ENCODE data around the gene ARPC5L. TPM values are rescaled to one million over a fixed set of nuclear protein-coding genes. Genes with fewer than 3 reads are reported as not detected.

Gene ARPC5L
- total and polyA plus RNA-seq, 9 of the 15 experiments (the other 6 are each of a cell fraction or from before 2014, with no cell fraction given), result 25.4 to 113 (median 63.8) TPM

- POLR2A ChIA-PET, result interaction anchor here (0.7 to 5.1 kb wide), 10 partner anchors 9 to 112 kb away, joined by 3 to 64 read pairs (median 4); partner anchors contain the start of genes NR6A1 and OLFML2A
- Histone ChIP-seq H4K20me1 (replicated peaks; ENCODE audit: control insufficient read depth, insufficient read depth, low read length) (peaks cover 45% of the 10 kb centered on the region), H3K36me3 (ENCODE audit: control insufficient read depth, insufficient read depth, low read length) (peaks cover 45% of the 10 kb centered on the region), H3K27ac (ENCODE audit: extremely low read depth, low read depth, low read length) (no peak overlapping the region), H3K9ac (ENCODE audit: insufficient read depth in 1 of 2, low read depth in 2 of 2, low read length in 2 of 2) (peak overlapping the region in 1 of 2 experiments; percentile 61; a peak in 2 of 4 replicates), H3K9me3 (replicated peaks; ENCODE audit: control insufficient read depth, insufficient read depth, low read depth, low read length) (no peaks in the 10 kb centered on the region), H3K4me1 (replicated peaks in 1 of 2; ENCODE audit: control insufficient read depth in 2 of 2, insufficient read depth in 2 of 2, low read length in 2 of 2) (peaks cover 12 to 70% of the 10 kb centered on the region in 2 experiments; a peak in 4 of 5 replicates), H2AFZ (ENCODE audit: low read depth, low read length) (no peak overlapping the region), H3K4me2 (ENCODE audit: insufficient read depth, low read length) (no peak overlapping the region), H3K4me3 (no peak overlapping the region), H3K79me2 (ENCODE audit: control insufficient read depth, insufficient read depth, low read length) (peaks cover 26% of the 10 kb centered on the region), H3K9me1 (ENCODE audit: control insufficient read depth, insufficient read depth, low read length) (peaks cover 15% of the 10 kb centered on the region), H3K27me3 (ENCODE audit: control insufficient read depth in 2 of 2, insufficient read depth in 2 of 2, low read length in 2 of 2) (no peaks in the 10 kb centered on the region)
- DNase-seq (ENCODE audit: extremely low read depth in 1 of 4, low spot score in 3 of 4), result no peak
- no TSS peak for BruUV-seq (replicated peaks)
- 78% methylated on average over 16 of the region's 18 CpGs for WGBS (ENCODE audit: insufficient coverage, low coverage, missing lambda C conversion rate)
- no peak for FAIRE-seq
- CTCF ChIA-PET (ENCODE audit: low intra/inter-chr PET ratio), result interaction anchor here (6.3 kb wide), 1 partner anchor 82 kb away, joined by 209 read pairs; the partner anchor contains the start of gene NR6A1
- no peak for ATAC-seq
- 0 out of 2 replicates have a peak, but pooled peaks have one; percentile 48 for TF ChIP-seq ZBTB43 (CRISPR knock-in tag; IDR thresholded peaks at IDR 0.05)
- peak; percentile 37; the same call in 1 of the 2 replicates for TF ChIP-seq FOXP4 (CRISPR knock-in tag; IDR thresholded peaks at IDR 0.05; ENCODE audit: borderline replicate concordance)
- no peak for TF ChIP-seq ILF3 (IDR thresholded peaks at IDR 0.05; ENCODE audit: borderline replicate concordance)
- TF ChIP-seq RBM22 (IDR thresholded peaks at IDR 0.05; ENCODE audit: low read depth, low read length, poor library complexity, severe bottlenecking), result peak; percentile 72
- TF ChIP-seq KHSRP (IDR thresholded peaks at IDR 0.05), result no peak
- TF ChIP-seq FIP1L1 (IDR thresholded peaks at IDR 0.05; ENCODE audit: low read depth, low read length, poor library complexity, severe bottlenecking), result peak; percentile 70
- no peak for TF ChIP-seq XRCC5 (IDR thresholded peaks at IDR 0.05; ENCODE audit: low read depth, low read length)
- no peak for TF ChIP-seq MTA1 (IDR thresholded peaks at IDR 0.05; ENCODE audit: borderline replicate concordance)
- no peak for TF ChIP-seq ZNF212 (CRISPR knock-in tag; IDR thresholded peaks at IDR 0.05)
- TF ChIP-seq HMGXB4 (CRISPR knock-in tag; IDR thresholded peaks at IDR 0.05), result 0 out of 2 replicates have a peak, but pooled peaks have one; percentile 14
- TF ChIP-seq ZNF449 (CRISPR knock-in tag; IDR thresholded peaks at IDR 0.05), result no peak
- intact Hi-C loops (cut with micrococcal nuclease) (loop anchor here (5.0 kb wide), 1 partner anchor 37 kb away; no protein-coding TSS in a partner anchor), in situ Hi-C loops (cut with MboI) (no loop called here)
Observed at GRCh38 chr9:124855566-124855943, 6.4 kb upstream of the ARPC5L start.
